Panc1 (cell line): Measurements from ENCODE around the gene PRDM5.

Source experiments
- POLR2AphosphoS5 ChIP-seq: IDR thresholded peaks from 2 replicates; pipeline ENCODE4 v1.6.1; 2012; ENCODE audit warnings: mild to moderate bottlenecking, low read depth, low read length, moderate library complexity
- TCF7L2 ChIP-seq: IDR thresholded peaks from 2 replicates; pipeline ENCODE4 v1.6.1; 2011; ENCODE audit warnings: mild to moderate bottlenecking, low read depth, low read length, inconsistent platforms
- TF ChIP-seq, protein P1 (sequence below): fragments of 450-650 bp; IDR thresholded peaks from 2 replicates; pipeline ENCODE4 v1.5.1; 2017; ENCODE audit warnings: mild to moderate bottlenecking

DNA sequence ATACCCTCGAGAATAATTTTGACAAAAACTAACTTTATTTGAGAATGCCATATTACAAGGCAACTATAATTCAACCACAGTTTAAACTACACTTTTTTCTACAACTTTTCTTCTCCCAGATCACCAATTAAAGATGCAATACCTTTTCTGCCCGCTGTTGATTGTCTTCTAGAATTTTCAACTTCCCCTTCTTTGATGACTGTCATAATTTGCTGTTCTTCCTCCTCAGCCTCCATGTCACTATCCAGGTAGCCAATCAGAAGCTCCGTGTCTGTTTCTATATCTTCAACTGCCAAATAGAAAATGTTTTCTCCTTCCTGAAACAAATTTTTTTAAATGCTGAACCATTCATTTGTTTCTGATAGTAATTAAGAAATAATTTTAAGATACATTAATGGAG is 101.5 kb downstream of the PRDM5 start:
- no peak for TF ChIP-seq POLR2AphosphoS5
- no peak for TF ChIP-seq TCF7L2
- TF ChIP-seq, protein P1, sequence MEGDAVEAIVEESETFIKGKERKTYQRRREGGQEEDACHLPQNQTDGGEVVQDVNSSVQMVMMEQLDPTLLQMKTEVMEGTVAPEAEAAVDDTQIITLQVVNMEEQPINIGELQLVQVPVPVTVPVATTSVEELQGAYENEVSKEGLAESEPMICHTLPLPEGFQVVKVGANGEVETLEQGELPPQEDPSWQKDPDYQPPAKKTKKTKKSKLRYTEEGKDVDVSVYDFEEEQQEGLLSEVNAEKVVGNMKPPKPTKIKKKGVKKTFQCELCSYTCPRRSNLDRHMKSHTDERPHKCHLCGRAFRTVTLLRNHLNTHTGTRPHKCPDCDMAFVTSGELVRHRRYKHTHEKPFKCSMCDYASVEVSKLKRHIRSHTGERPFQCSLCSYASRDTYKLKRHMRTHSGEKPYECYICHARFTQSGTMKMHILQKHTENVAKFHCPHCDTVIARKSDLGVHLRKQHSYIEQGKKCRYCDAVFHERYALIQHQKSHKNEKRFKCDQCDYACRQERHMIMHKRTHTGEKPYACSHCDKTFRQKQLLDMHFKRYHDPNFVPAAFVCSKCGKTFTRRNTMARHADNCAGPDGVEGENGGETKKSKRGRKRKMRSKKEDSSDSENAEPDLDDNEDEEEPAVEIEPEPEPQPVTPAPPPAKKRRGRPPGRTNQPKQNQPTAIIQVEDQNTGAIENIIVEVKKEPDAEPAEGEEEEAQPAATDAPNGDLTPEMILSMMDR = no peak
